ENCODE results near the gene BCL2L1. TPM values are rescaled to one million over a fixed set of nuclear protein-coding genes. Genes with fewer than 3 reads are reported as not detected.

The BCL2L1 gene
- polyA plus RNA-seq, 2 donors: 60.0 to 80.9 TPM

DNA sequence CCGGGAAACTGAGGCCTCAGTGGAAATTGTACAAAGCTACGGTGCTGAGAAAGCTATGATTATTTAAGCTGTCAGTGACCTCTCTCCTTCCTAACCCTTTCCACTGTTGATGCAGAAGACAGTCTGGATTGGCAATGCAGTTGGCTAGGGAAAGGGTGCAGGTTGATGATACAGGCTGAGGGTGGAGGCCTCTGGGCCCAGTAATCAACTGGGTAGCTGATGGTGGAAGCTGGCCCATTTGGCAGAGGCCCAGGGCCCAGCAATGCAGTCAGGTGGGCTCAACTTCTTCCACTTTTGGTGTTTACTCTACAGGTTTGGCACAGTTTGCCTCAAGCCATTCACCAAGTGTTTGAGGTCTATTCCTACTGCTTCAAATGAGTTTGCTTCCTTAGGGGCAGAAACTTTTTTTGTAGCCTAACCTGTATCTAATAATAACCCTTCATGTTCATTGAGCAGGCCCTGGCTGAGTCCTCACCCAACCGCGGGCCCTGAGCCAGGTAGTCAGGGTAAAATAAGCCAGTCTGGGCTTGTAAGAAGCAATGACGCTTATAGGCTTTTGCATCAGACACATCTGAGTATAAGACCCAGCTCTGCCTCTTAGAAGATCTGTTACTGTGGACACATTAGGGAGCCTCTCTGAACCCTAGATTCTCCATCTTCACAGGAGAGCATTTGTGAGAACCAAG, 12.1 kb downstream of the BCL2L1 start:
- Histone ChIP-seq H3K36me3 (ENCODE audit: control insufficient read depth in 2 of 2, insufficient read depth in 2 of 2, low read length in 1 of 2) (peaks cover 3 to 10% of the 10 kb centered on the region in 2 donors), H3K27ac (ENCODE audit: low read depth in 2 of 2, low read length in 1 of 2) (peak overlapping the region; percentile 87 to 94)
- 49 to 54% methylated on average over 5 of the region's 5 CpGs for WGBS, 2 donors

GRCh38 chr20:31709939-31710338, 12.7 kb downstream of the BCL2L1 start:
- H3K4me3 ChIP-seq (ENCODE audit: low read depth in 1 of 2, low read length in 2 of 2): no peak overlapping the region
- peaks cover 3 to 10% of the 10 kb centered on the region in 2 donors for H3K36me3 ChIP-seq (ENCODE audit: control insufficient read depth in 2 of 2, insufficient read depth in 2 of 2, low read length in 1 of 2)
- H3K9me3 ChIP-seq (ENCODE audit: control insufficient read depth in 2 of 2, insufficient read depth in 1 of 2, low read depth in 1 of 2, low read length in 1 of 2): no peaks in the 10 kb centered on the region
- no peaks in the 10 kb centered on the region for H3K27me3 ChIP-seq (ENCODE audit: control insufficient read depth in 1 of 2, insufficient read depth in 2 of 2, low read length in 2 of 2)
- peaks cover 13 to 30% of the 10 kb centered on the region in 2 donors for H3K4me1 ChIP-seq (ENCODE audit: control insufficient read depth in 2 of 2, insufficient read depth in 2 of 2, low read length in 1 of 2)
- H3K27ac ChIP-seq (ENCODE audit: low read depth in 2 of 2, low read length in 1 of 2): peak overlapping the region in 1 of 2 donors; percentile 57
- 67 to 69% methylated on average over 5 of the region's 5 CpGs for WGBS, 2 donors

More for the DNA sequence above, 12.1 kb downstream of the BCL2L1 start:
- Histone ChIP-seq H3K4me3 (ENCODE audit: low read depth in 1 of 2, low read length in 2 of 2) (no peak overlapping the region), H3K4me1 (ENCODE audit: control insufficient read depth in 2 of 2, insufficient read depth in 2 of 2, low read length in 1 of 2) (peaks cover 10 to 28% of the 10 kb centered on the region in 2 donors), H3K9me3 (ENCODE audit: control insufficient read depth in 2 of 2, insufficient read depth in 1 of 2, low read depth in 1 of 2, low read length in 1 of 2) (no peaks in the 10 kb centered on the region), H3K27me3 (ENCODE audit: control insufficient read depth in 1 of 2, insufficient read depth in 2 of 2, low read length in 2 of 2) (no peaks in the 10 kb centered on the region)

GRCh38 chr20:31708736-31709534, 13.7 kb downstream of the BCL2L1 start:
- WGBS, 2 donors: 77 to 91% methylated on average over 11 of the region's 11 CpGs
- H3K27me3 ChIP-seq (ENCODE audit: control insufficient read depth in 1 of 2, insufficient read depth in 2 of 2, low read length in 2 of 2): no peaks in the 10 kb centered on the region
- H3K36me3 ChIP-seq (ENCODE audit: control insufficient read depth in 2 of 2, insufficient read depth in 2 of 2, low read length in 1 of 2): peaks cover 3 to 10% of the 10 kb centered on the region in 2 donors
- H3K4me1 ChIP-seq (ENCODE audit: control insufficient read depth in 2 of 2, insufficient read depth in 2 of 2, low read length in 1 of 2): peaks cover 13 to 33% of the 10 kb centered on the region in 2 donors
- no peak overlapping the region for H3K4me3 ChIP-seq (ENCODE audit: low read depth in 1 of 2, low read length in 2 of 2)
- H3K9me3 ChIP-seq (ENCODE audit: control insufficient read depth in 2 of 2, insufficient read depth in 1 of 2, low read depth in 1 of 2, low read length in 1 of 2): no peaks in the 10 kb centered on the region
- peak overlapping the region; percentile 19 to 81 for H3K27ac ChIP-seq (ENCODE audit: low read depth in 2 of 2, low read length in 1 of 2)

DNA sequence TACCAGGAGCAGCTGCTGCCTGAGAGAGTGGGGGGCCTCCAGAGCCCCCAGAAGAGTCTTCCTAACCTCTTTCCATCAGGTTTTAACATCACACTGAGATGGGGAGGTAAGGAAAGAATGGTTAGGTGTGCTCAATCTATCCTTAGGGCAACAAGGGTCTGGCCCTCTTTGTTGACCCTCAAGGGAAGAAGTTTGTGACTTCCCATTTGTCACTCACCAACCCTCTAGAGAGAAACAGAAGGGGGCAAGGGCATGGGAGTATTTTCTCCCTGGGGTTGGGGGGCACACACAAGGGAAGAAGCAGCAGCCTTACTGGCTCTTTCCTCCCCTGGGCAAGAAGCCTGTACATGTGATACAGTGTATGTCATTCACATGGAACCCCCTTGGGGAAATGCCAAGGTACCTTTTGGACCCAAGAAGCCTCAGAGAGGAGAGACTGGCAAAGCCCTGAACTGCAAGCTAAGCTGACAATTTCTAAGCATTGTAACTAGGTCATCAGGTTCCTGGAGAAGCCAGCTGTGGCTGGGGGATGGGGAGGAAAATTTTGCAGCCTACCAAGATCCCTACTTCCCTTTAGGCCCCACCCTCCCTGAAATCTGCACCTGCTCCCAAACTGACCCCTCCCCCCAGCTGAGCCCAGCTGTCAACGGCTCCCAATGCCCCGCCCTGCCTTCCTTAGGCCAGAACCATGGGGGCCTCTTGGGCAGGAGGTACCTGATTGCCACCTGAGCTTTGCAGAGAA, 14.5 kb downstream of the BCL2L1 start:
- Histone ChIP-seq H3K27me3 (ENCODE audit: control insufficient read depth in 1 of 2, insufficient read depth in 2 of 2, low read length in 2 of 2) (no peaks in the 10 kb centered on the region), H3K4me1 (ENCODE audit: control insufficient read depth in 2 of 2, insufficient read depth in 2 of 2, low read length in 1 of 2) (peaks cover 13 to 32% of the 10 kb centered on the region in 2 donors), H3K36me3 (ENCODE audit: control insufficient read depth in 2 of 2, insufficient read depth in 2 of 2, low read length in 1 of 2) (peaks cover 3 to 10% of the 10 kb centered on the region in 2 donors), H3K9me3 (ENCODE audit: control insufficient read depth in 2 of 2, insufficient read depth in 1 of 2, low read depth in 1 of 2, low read length in 1 of 2) (no peaks in the 10 kb centered on the region), H3K4me3 (ENCODE audit: low read depth in 1 of 2, low read length in 2 of 2) (no peak overlapping the region), H3K27ac (ENCODE audit: low read depth in 2 of 2, low read length in 1 of 2) (peak overlapping the region; percentile 52 to 81)
- WGBS, 2 donors: 32 to 41% methylated on average over 2 of the region's 2 CpGs

GRCh38 chr20:31707258-31707615, 15.4 kb downstream of the BCL2L1 start:
- Histone ChIP-seq H3K4me1 (ENCODE audit: control insufficient read depth in 2 of 2, insufficient read depth in 2 of 2, low read length in 1 of 2) (peaks cover 10 to 24% of the 10 kb centered on the region in 2 donors), H3K27ac (ENCODE audit: low read depth in 2 of 2, low read length in 1 of 2) (no peak overlapping the region), H3K36me3 (ENCODE audit: control insufficient read depth in 2 of 2, insufficient read depth in 2 of 2, low read length in 1 of 2) (peaks cover 3 to 10% of the 10 kb centered on the region in 2 donors), H3K4me3 (ENCODE audit: low read depth in 1 of 2, low read length in 2 of 2) (no peak overlapping the region), H3K27me3 (ENCODE audit: control insufficient read depth in 1 of 2, insufficient read depth in 2 of 2, low read length in 2 of 2) (no peaks in the 10 kb centered on the region), H3K9me3 (ENCODE audit: control insufficient read depth in 2 of 2, insufficient read depth in 1 of 2, low read depth in 1 of 2, low read length in 1 of 2) (no peaks in the 10 kb centered on the region)
- WGBS, 2 donors: 93 to 95% methylated on average over 5 of the region's 5 CpGs

- peaks cover 10 to 21% of the 10 kb centered on the region in 2 donors for H3K4me1 ChIP-seq (ENCODE audit: control insufficient read depth in 2 of 2, insufficient read depth in 2 of 2, low read length in 1 of 2)
- no peak overlapping the region for H3K27ac ChIP-seq (ENCODE audit: low read depth in 2 of 2, low read length in 1 of 2)
- no peaks in the 10 kb centered on the region for H3K27me3 ChIP-seq (ENCODE audit: control insufficient read depth in 1 of 2, insufficient read depth in 2 of 2, low read length in 2 of 2)
- peaks cover 3 to 10% of the 10 kb centered on the region in 2 donors for H3K36me3 ChIP-seq (ENCODE audit: control insufficient read depth in 2 of 2, insufficient read depth in 2 of 2, low read length in 1 of 2)
- no peaks in the 10 kb centered on the region for H3K9me3 ChIP-seq (ENCODE audit: control insufficient read depth in 2 of 2, insufficient read depth in 1 of 2, low read depth in 1 of 2, low read length in 1 of 2)
- 90 to 91% methylated on average over 2 of the region's 2 CpGs for WGBS, 2 donors
- no peak overlapping the region for H3K4me3 ChIP-seq (ENCODE audit: low read depth in 1 of 2, low read length in 2 of 2)
These were observed 15.9 kb downstream of the BCL2L1 start for GRCh38 chr20:31706607-31707257.

DNA sequence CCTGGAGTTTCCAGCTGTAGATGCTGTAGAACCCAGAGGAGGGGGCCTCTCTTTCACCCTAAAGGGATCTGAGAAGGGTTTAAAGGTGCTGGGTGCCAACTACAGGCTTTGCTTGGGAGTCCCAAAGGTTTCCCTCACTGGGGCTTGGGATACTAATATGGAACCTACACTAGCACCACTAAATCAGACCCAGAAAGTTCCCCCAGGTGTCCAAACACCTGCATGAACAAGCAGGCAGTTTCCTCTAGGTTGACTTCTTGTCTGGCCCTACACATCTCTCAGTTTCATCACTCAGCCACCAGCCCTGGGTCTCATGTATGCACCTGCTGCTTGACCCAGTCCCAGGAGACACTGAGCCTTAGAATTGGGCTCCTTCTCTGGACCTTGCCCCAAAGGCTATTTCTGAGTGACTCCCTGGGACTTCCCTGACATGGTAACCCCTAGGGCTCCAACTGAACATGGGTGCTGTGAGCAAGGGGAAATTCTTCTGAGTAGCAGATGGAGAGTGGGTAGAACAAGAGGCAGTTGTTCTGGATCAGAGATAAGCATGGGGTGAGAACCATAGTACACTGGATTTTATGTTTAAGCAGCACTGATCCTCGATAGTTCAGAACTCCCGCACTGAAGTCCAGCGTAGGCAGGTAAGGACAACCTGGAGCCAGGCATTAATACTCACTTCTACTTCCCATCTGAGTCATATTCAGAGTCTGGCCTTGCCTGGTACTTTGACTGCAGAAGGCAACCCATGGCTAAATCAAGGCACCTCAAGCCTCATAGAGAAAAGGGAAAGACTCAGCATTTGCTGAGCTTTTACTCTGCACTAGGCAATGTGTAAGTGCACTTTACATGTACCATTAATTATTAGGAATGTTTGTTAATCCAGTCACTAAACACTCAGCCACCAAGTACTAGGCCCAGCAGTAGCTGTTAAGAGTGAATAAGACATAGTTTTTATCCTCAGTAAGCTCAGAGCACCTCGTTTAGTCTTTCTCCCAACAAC, 16.8 kb downstream of the BCL2L1 start:
- Histone ChIP-seq H3K4me1 (ENCODE audit: control insufficient read depth in 2 of 2, insufficient read depth in 2 of 2, low read length in 1 of 2) (peaks cover 10 to 21% of the 10 kb centered on the region in 2 donors), H3K27ac (ENCODE audit: low read depth in 2 of 2, low read length in 1 of 2) (peak overlapping the region; percentile 66 to 77), H3K4me3 (ENCODE audit: low read depth in 1 of 2, low read length in 2 of 2) (no peak overlapping the region), H3K9me3 (ENCODE audit: control insufficient read depth in 2 of 2, insufficient read depth in 1 of 2, low read depth in 1 of 2, low read length in 1 of 2) (no peaks in the 10 kb centered on the region), H3K27me3 (ENCODE audit: control insufficient read depth in 1 of 2, insufficient read depth in 2 of 2, low read length in 2 of 2) (no peaks in the 10 kb centered on the region), H3K36me3 (ENCODE audit: control insufficient read depth in 2 of 2, insufficient read depth in 2 of 2, low read length in 1 of 2) (peaks cover 3 to 10% of the 10 kb centered on the region in 2 donors)
- WGBS, 2 donors: 68 to 75% methylated on average over 4 of the region's 4 CpGs

DNA sequence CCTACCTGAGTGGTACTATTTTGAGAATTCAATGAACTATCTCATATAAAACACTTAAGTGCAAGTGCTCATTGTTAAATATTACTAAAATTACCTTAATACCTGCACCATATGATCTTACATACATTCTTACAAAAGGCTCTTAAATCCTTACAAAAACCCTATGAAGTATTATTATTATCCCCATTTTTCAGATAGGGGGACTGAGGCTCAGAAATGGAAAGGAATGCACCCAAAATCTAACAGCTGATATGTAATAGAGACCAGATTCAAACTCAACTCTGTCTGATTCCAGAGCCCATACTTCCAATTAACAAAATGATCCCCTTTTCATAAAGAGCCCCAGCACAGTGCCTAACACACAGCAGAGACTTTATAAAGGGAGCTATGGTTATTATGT, 17.5 kb downstream of the BCL2L1 start:
- H3K27me3 ChIP-seq (ENCODE audit: control insufficient read depth in 1 of 2, insufficient read depth in 2 of 2, low read length in 2 of 2): no peaks in the 10 kb centered on the region
- no peaks in the 10 kb centered on the region for H3K9me3 ChIP-seq (ENCODE audit: control insufficient read depth in 2 of 2, insufficient read depth in 1 of 2, low read depth in 1 of 2, low read length in 1 of 2)
- H3K36me3 ChIP-seq (ENCODE audit: control insufficient read depth in 2 of 2, insufficient read depth in 2 of 2, low read length in 1 of 2): peaks cover 3 to 10% of the 10 kb centered on the region in 2 donors
- H3K4me1 ChIP-seq (ENCODE audit: control insufficient read depth in 2 of 2, insufficient read depth in 2 of 2, low read length in 1 of 2): peaks cover 11 to 21% of the 10 kb centered on the region in 2 donors
- no peak overlapping the region for H3K4me3 ChIP-seq (ENCODE audit: low read depth in 1 of 2, low read length in 2 of 2)
- H3K27ac ChIP-seq (ENCODE audit: low read depth in 2 of 2, low read length in 1 of 2): peak overlapping the region; percentile 77 to 88

Data from esophagus (tissue), 2 donors.